ENCODE results near the gene FHIT. TPM values are rescaled to one million over a fixed set of nuclear protein-coding genes. Genes with fewer than 3 reads are reported as not detected.

Gene FHIT
- total RNA-seq, 4 donors from 2014 or later: 8.8 to 35.6 (median 12.6) TPM

- Histone ChIP-seq H3K36me3 (no peaks in the 10 kb centered on the region), H3K27ac (no peak overlapping the region), H3K4me3 (no peak overlapping the region), H3K9me3 (no peaks in the 10 kb centered on the region), H3K27me3 (no peaks in the 10 kb centered on the region), H3K4me1 (no peaks in the 10 kb centered on the region)
- TF ChIP-seq EP300 (IDR thresholded peaks at IDR 0.05) (no peak), POLR2A (IDR thresholded peaks at IDR 0.05) (no peak), CTCF (IDR thresholded peaks at IDR 0.05) (no peak), POLR2AphosphoS5 (IDR thresholded peaks at IDR 0.05) (no peak)
- 96% methylated on average over 4 of the region's 4 CpGs for WGBS
- DNase-seq (ENCODE audit: low spot score in 2 of 2): no peak
These were observed 1063.9 kb downstream of the FHIT start for GRCh38 chr3:60187343-60187742.

- Histone ChIP-seq H3K27ac (no peak overlapping the region), H3K4me3 (no peak overlapping the region), H3K27me3 (no peaks in the 10 kb centered on the region), H3K4me1 (no peaks in the 10 kb centered on the region), H3K36me3 (no peaks in the 10 kb centered on the region), H3K9me3 (no peaks in the 10 kb centered on the region)
- DNase-seq (ENCODE audit: low spot score in 2 of 2): no peak
- TF ChIP-seq EP300 (IDR thresholded peaks at IDR 0.05) (no peak), CTCF (IDR thresholded peaks at IDR 0.05) (no peak), POLR2AphosphoS5 (IDR thresholded peaks at IDR 0.05) (no peak), POLR2A (IDR thresholded peaks at IDR 0.05) (no peak)
- 97% methylated on average over 4 of the region's 4 CpGs for WGBS
These were observed 1064.9 kb downstream of the FHIT start for GRCh38 chr3:60186359-60186758.

DNA sequence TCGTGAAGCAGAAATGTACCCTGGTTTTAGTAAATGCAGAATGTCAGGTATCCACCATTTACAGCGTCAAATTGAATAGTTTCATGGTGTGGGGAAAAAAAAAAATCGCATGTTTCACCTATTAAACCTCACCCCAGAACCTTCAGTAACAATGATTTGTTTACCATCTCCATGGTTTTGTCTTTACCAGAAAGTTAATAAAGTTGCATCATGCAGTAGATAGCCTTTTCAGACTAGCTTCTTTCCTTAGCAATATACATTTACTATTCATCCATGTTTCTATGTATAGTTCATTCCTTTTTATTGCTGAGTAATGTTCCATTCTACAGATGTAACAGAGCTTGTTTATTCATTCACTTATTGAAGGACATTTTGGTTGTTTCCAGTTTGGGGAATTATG lies 1066.1 kb downstream of the FHIT start:
- 97% methylated on average over 3 of the region's 3 CpGs for WGBS
- no peak for TF ChIP-seq POLR2A (IDR thresholded peaks at IDR 0.05)
- TF ChIP-seq EP300 (IDR thresholded peaks at IDR 0.05): no peak
- TF ChIP-seq POLR2AphosphoS5 (IDR thresholded peaks at IDR 0.05): no peak
- TF ChIP-seq CTCF (IDR thresholded peaks at IDR 0.05): no peak

GRCh38 chr3:60182697-60183096 lies 1068.6 kb downstream of the FHIT start:
- no peak overlapping the region for H3K4me3 ChIP-seq
- H3K9me3 ChIP-seq: no peaks in the 10 kb centered on the region
- no peak for DNase-seq (ENCODE audit: low spot score in 2 of 2)
- H3K36me3 ChIP-seq: no peaks in the 10 kb centered on the region
- TF ChIP-seq POLR2A (IDR thresholded peaks at IDR 0.05) (no peak), EP300 (IDR thresholded peaks at IDR 0.05) (no peak), POLR2AphosphoS5 (IDR thresholded peaks at IDR 0.05) (no peak), CTCF (IDR thresholded peaks at IDR 0.05) (no peak)
- 55% methylated on average over 1 of the region's 1 CpG for WGBS
- H3K4me1 ChIP-seq: no peaks in the 10 kb centered on the region
- no peaks in the 10 kb centered on the region for H3K27me3 ChIP-seq
- H3K27ac ChIP-seq: no peak overlapping the region

More for the DNA sequence above, 1066.1 kb downstream of the FHIT start:
- H3K4me1 ChIP-seq: no peaks in the 10 kb centered on the region
- DNase-seq (ENCODE audit: low spot score in 2 of 2): no peak
- no peaks in the 10 kb centered on the region for H3K36me3 ChIP-seq
- no peak overlapping the region for H3K27ac ChIP-seq
- no peaks in the 10 kb centered on the region for H3K27me3 ChIP-seq
- no peak overlapping the region for H3K4me3 ChIP-seq
- H3K9me3 ChIP-seq: no peaks in the 10 kb centered on the region

DNA sequence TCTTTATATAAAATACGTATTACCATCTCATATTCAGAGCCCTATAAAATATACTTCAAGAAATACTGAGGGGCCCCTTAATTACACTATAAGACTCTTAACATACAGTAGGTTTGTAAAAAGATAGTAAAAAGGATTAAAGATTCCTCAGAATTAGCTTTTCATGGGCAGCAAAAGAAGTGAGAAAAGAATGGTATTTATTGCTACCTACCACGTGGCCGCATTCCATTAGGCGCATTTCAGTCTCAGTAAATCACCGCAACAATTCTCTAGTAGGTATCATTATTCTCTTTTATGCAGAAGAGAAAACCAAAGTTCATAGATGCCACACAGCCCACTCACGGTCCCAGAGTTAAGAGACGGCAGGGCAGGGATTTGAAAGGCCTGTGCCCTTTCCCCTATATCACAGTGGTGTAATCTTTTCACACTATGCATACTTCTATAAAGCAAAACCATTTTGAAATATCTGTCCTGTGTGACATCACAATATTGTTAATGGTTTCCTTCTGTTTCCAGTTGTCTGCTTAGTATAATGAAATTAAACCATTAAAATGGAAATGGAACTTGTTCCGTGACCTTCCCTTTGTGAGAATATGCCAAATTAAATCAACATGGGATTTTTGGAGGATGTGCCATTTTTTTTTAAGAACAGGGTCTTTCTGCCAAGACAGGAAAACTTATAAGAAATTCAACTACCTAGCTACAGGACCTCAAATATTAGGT lies 1072.2 kb downstream of the FHIT start:
- no peaks in the 10 kb centered on the region for H3K9me3 ChIP-seq
- 80% methylated on average over 8 of the region's 8 CpGs for WGBS
- no peaks in the 10 kb centered on the region for H3K36me3 ChIP-seq
- H3K4me3 ChIP-seq: no peak overlapping the region
- no peak for DNase-seq (ENCODE audit: low spot score in 2 of 2)
- H3K27ac ChIP-seq: no peak overlapping the region
- TF ChIP-seq POLR2AphosphoS5 (IDR thresholded peaks at IDR 0.05) (no peak), POLR2A (IDR thresholded peaks at IDR 0.05) (no peak)
- no peaks in the 10 kb centered on the region for H3K4me1 ChIP-seq
- no peaks in the 10 kb centered on the region for H3K27me3 ChIP-seq

All from suprapubic skin (tissue), 4 donors.